Gastroesophageal sphincter (tissue), 3 donors: ENCODE data around the gene CDK14.

ENCODE experiments used
- CTCF ChIP-seq, 4 experiments: fragments of 200-600 bp in 2 of 4; fragments of 450-650 bp in 2 of 4; sonication (generic) in 1 of 4; IDR thresholded peaks; one replicate each; pipeline ENCODE4 v1.5.1; 2017 to 2019; ENCODE audit warnings: antibody characterized with exemption in 4 of 4, mild to moderate bottlenecking in 2 of 4, moderate library complexity in 2 of 4
- EP300 ChIP-seq: sonication (generic); formaldehyde crosslinking; IDR thresholded peaks from one replicate; pipeline ENCODE4 v1.6.1; 2017; ENCODE audit warnings: antibody characterized with exemption, mild to moderate bottlenecking
- POLR2AphosphoS5 ChIP-seq: sonication (generic); formaldehyde crosslinking; IDR thresholded peaks from one replicate; pipeline ENCODE4 v1.6.1; 2017; ENCODE audit warnings: antibody characterized with exemption

GRCh38 chr7:91047636-91048035 is 451.5 kb downstream of the CDK14 start:
- no peak for TF ChIP-seq EP300
- TF ChIP-seq CTCF (IDR thresholded peaks at IDR 0.05): no peak
- no peak for TF ChIP-seq POLR2AphosphoS5
